Adrenal gland (tissue), 12 donors: ENCODE results near the gene ACACB. TPM values are rescaled to one million over a fixed set of nuclear protein-coding genes. Genes with fewer than 3 reads are reported as not detected.
A peak's percentile ranks its signal among the peaks of the same experiment; 100 is the strongest.

Source experiments
- DNase-seq, 7 donors: peaks; one replicate each; pipeline ENCODE4 v3.0.0-alpha.2; 2019 to 2020
- H3K27ac ChIP-seq, 5 donors: fragments of 200-600 bp; sonication (generic) in 4 of 5; 1 replicate in 3 of 5; 2 replicates in 2 of 5; pipeline versions ENCODE4 v1.5.1 to v1.8.0; 2016 to 2020; ENCODE audit warnings: mild to moderate bottlenecking in 1 of 5
- H3K27me3 ChIP-seq: fragments of 200-600 bp; 2 replicates; pipeline ENCODE4 v1.8.0; 2021
- H3K36me3 ChIP-seq, 2 donors: fragments of 200-600 bp; replicated peaks in 1 of 2; 1 replicate in 1 of 2; 2 replicates in 1 of 2; pipeline versions ENCODE4 v1.5.1 to v1.8.0; 2018 to 2022
- H3K4me1 ChIP-seq, 2 donors: fragments of 200-600 bp; replicated peaks in 1 of 2; 1 replicate in 1 of 2; 2 replicates in 1 of 2; pipeline versions ENCODE4 v1.5.1 to v1.8.0; 2018 to 2021
- H3K4me3 ChIP-seq, 4 donors: fragments of 200-600 bp; sonication (generic) in 3 of 4; one replicate each; pipeline ENCODE4 v1.5.1; 2016 to 2018
- H3K9me3 ChIP-seq, 3 donors: fragments of 200-600 bp; sonication (generic) in 1 of 3; replicated peaks in 1 of 3; 1 replicate in 2 of 3; 2 replicates in 1 of 3; pipeline versions ENCODE4 v1.5.1 to v1.8.0; 2016 to 2021
- CTCF ChIP-seq, 6 experiments: fragments of 450-650 bp in 4 of 6; fragments of 200-600 bp in 2 of 6; sonication (generic) in 1 of 6; IDR thresholded peaks; 1 replicate in 5 of 6; 2 replicates in 1 of 6; pipeline versions ENCODE4 v1.5.1 to v1.8.0; 2016 to 2021; ENCODE audit warnings: antibody characterized with exemption in 6 of 6, mild to moderate bottlenecking in 2 of 6, moderate library complexity in 1 of 6
- POLR2A ChIP-seq, 2 donors: fragments of 450-650 bp; IDR thresholded peaks; one replicate each; pipeline ENCODE4 v1.6.1; 2017; ENCODE audit warnings: antibody characterized with exemption in 2 of 2, mild to moderate bottlenecking in 2 of 2, moderate library complexity in 1 of 2
- WGBS, 4 donors: extraction: QIAGEN DNeasy Blood & Tissue Kit in 2 of 4; methylation state at CpG; one replicate each; pipeline versions ENCODE4 v1.1.5 to v1.1.7; 2013 to 2017; 5-methylcytosine and 5-hydroxymethylcytosine counted together
- intact Hi-C, 2 donors: fragments of 100-400 bp; cut with DNase I; formaldehyde crosslinking; loops; one replicate each; pipeline versions ENCODE4 v1.14.1 to v1.15.0; 2022 to 2023
- polyA plus RNA-seq, 3 donors: library from polyadenylated mRNA; stranded (reverse); fragments of 200-250 nt in 2 of 3; fragments of 350-450 nt in 1 of 3; fragmentation: Illumina TruSeq in 1 of 3; extraction: RNeasy Lipid Tissue Mini Kit (QIAGEN cat#74804) in 1 of 3; gene quantifications; one replicate each; pipeline ENCODE4 v1.2.3, GENCODE V29; 2013 to 2014
- total RNA-seq, 9 donors: library from RNA; depleted of rRNA in 4 of 9; stranded (reverse); fragments of >200 nt in 4 of 9; fragments of 120-200 nt in 1 of 9; fragmentation: NEBNext Ultra II Directional in 1 of 9; extraction: Animal tissue kit (Norgen Biotek cat#: 25700) in 1 of 9; gene quantifications; one replicate each; pipeline versions ENCODE4 v1.1.0 to v1.2.4, GENCODE V29; 2013 to 2023
- donor health status: healthy with polysubstance abuse.
- donor health status: Bipolar disorder and iron deficiency.
- donor health status: DM: yes; HTN: yes; CAD: no.
- donor health status: DM: no; HTN: no; CAD: no.
- donor health status: DM: no; HTN: no; CAD: no.
- donor health status: DM: yes; HTN: yes; CAD: no.

The ACACB gene
- total and polyA plus RNA-seq, 12 donors = 35.5 to 143 (median 65.7) TPM

- Histone ChIP-seq H3K4me3 (no peak overlapping the region), H3K36me3 (peaks cover 0 to 66% of the 10 kb centered on the region in 2 donors), H3K27me3 (no peaks in the 10 kb centered on the region), H3K4me1 (peaks cover 7 to 8% of the 10 kb centered on the region in 2 donors), H3K9me3 (peaks cover 0 to 4% (median 3%) of the 10 kb centered on the region in 3 donors), H3K27ac (no peak overlapping the region)
- intact Hi-C loops = no loop called here
- 92 to 98% (median 95%) methylated on average over 11 to 14 of the region's 14 CpGs for WGBS, 4 donors
- no peak for DNase-seq
- TF ChIP-seq CTCF (IDR thresholded peaks at IDR 0.05) = no peak
- no peak for TF ChIP-seq POLR2A (IDR thresholded peaks at IDR 0.05)
Observed at GRCh38 chr12:109082751-109083150, 33.6 kb upstream of the ACACB start.

- Histone ChIP-seq H3K27ac (no peak overlapping the region), H3K9me3 (no peaks in the 10 kb centered on the region), H3K4me3 (no peak overlapping the region), H3K27me3 (no peaks in the 10 kb centered on the region), H3K4me1 (peaks cover 9 to 11% of the 10 kb centered on the region in 2 donors), H3K36me3 (peaks cover 0 to 79% of the 10 kb centered on the region in 2 donors)
- WGBS, 4 donors = 92 to 100% (median 96%) methylated on average over 2 of the region's 2 CpGs
- no peak for DNase-seq
- intact Hi-C loops = no loop called here
- no peak for TF ChIP-seq POLR2A (IDR thresholded peaks at IDR 0.05)
- TF ChIP-seq CTCF (IDR thresholded peaks at IDR 0.05) = no peak
Observed at GRCh38 chr12:109084425-109084824, 32.0 kb upstream of the ACACB start.

GRCh38 chr12:109085590-109085989 is 30.8 kb upstream of the ACACB start:
- Histone ChIP-seq H3K36me3 (peaks cover 0 to 74% of the 10 kb centered on the region in 2 donors), H3K27ac (no peak overlapping the region), H3K4me3 (no peak overlapping the region), H3K27me3 (no peaks in the 10 kb centered on the region), H3K9me3 (no peaks in the 10 kb centered on the region), H3K4me1 (peaks cover 9 to 11% of the 10 kb centered on the region in 2 donors)
- WGBS, 4 donors = 95 to 99% (median 96%) methylated on average over 11 of the region's 11 CpGs
- intact Hi-C loops = no loop called here
- TF ChIP-seq POLR2A (IDR thresholded peaks at IDR 0.05) (no peak), CTCF (IDR thresholded peaks at IDR 0.05) (no peak)
- no peak for DNase-seq

- Histone ChIP-seq H3K4me3 (no peak overlapping the region), H3K27me3 (no peaks in the 10 kb centered on the region), H3K36me3 (peaks cover 0 to 65% of the 10 kb centered on the region in 2 donors), H3K27ac (peak overlapping the region in 4 of 5 donors; percentile 2 to 47 (median 32)), H3K4me1 (peaks cover 9 to 21% of the 10 kb centered on the region in 2 donors), H3K9me3 (no peaks in the 10 kb centered on the region)
- DNase-seq = peak in 6 of 7 donors; percentile 46 to 77 (median 59)
- intact Hi-C loops = no loop called here
- 28 to 55% (median 46%) methylated on average over 3 to 5 of the region's 5 CpGs for WGBS, 4 donors
- no peak for TF ChIP-seq CTCF (IDR thresholded peaks at IDR 0.05)
- TF ChIP-seq POLR2A (IDR thresholded peaks at IDR 0.05) = peak in 1 of 2 donors; percentile 16
Observed at GRCh38 chr12:109087250-109087649, 29.1 kb upstream of the ACACB start.
